Fibroblast of mammary gland (primary cell): Measurements from ENCODE around the gene GPATCH3.
"Not testable (repeated sequence)": the region's sequence is repeated elsewhere in the genome, so short reads cannot be mapped to it uniquely, and the experiment has no call there.

Experiments used
- DNase-seq: peaks from one replicate; pipeline ENCODE4 v3.0.0-alpha.2; 2010; ENCODE audit warnings: low read depth
- H3K4me3 ChIP-seq: 2 replicates; pipeline ENCODE4 v1.5.1; 2011; ENCODE audit warnings: low read depth, mild to moderate bottlenecking, low read length, moderate library complexity; ENCODE audit not compliant: control insufficient read depth
- TF ChIP-seq, protein P1 (sequence below): conservative IDR thresholded peaks from 2 replicates; pipeline ENCODE4 v1.5.1; 2011; ENCODE audit warnings: low read depth, low read length, inconsistent platforms; ENCODE audit not compliant: control insufficient read depth, insufficient read depth

GPATCH3 gene

GRCh38 chr1:26853600-26853999, 46.7 kb downstream of the GPATCH3 start:
- TF ChIP-seq, protein P1, sequence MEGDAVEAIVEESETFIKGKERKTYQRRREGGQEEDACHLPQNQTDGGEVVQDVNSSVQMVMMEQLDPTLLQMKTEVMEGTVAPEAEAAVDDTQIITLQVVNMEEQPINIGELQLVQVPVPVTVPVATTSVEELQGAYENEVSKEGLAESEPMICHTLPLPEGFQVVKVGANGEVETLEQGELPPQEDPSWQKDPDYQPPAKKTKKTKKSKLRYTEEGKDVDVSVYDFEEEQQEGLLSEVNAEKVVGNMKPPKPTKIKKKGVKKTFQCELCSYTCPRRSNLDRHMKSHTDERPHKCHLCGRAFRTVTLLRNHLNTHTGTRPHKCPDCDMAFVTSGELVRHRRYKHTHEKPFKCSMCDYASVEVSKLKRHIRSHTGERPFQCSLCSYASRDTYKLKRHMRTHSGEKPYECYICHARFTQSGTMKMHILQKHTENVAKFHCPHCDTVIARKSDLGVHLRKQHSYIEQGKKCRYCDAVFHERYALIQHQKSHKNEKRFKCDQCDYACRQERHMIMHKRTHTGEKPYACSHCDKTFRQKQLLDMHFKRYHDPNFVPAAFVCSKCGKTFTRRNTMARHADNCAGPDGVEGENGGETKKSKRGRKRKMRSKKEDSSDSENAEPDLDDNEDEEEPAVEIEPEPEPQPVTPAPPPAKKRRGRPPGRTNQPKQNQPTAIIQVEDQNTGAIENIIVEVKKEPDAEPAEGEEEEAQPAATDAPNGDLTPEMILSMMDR: no peak

DNA sequence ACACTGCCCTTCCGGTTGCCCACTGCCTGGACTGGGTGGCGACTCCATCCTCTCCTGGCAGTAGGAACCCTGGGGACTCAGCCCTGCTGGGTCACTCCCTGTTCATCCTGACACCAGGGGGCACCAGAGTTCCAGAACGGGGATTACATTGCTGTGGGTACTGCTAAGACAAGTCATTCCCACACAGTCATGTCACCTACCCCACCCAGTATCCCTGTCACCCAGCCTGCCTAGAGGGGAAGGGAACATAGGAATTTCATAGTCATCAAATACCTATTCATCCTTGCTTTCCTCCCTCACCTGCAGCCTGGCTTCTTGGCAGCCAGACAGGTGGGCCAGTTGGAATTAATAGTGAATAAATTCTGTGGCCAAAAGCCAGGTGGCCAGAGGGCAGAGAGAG, 47.1 kb downstream of the GPATCH3 start:
- TF ChIP-seq, protein P1: peak; percentile 90
- DNase-seq: peak; percentile 83
- H3K4me3 ChIP-seq: no peak overlapping the region

More at GRCh38 chr1:26853600-26853999, 46.7 kb downstream of the GPATCH3 start:
- no peak overlapping the region for H3K4me3 ChIP-seq
- DNase-seq: no peak

GRCh38 chr1:26852701-26853100, 47.6 kb downstream of the GPATCH3 start:
- no peak for DNase-seq
- H3K4me3 ChIP-seq: no peak overlapping the region
- TF ChIP-seq, protein P1: no peak

- TF ChIP-seq, protein P1: peak; percentile 3
- DNase-seq: no peak
- H3K4me3 ChIP-seq: no peak overlapping the region
Observed at GRCh38 chr1:26851106-26851684, 49.1 kb downstream of the GPATCH3 start.

GRCh38 chr1:26848941-26849774, 51.1 kb downstream of the GPATCH3 start:
- no peak overlapping the region for H3K4me3 ChIP-seq
- TF ChIP-seq, protein P1: no peak
- DNase-seq: peak; percentile 94

- DNase-seq: no peak
- TF ChIP-seq, protein P1: no peak
- no peak overlapping the region for H3K4me3 ChIP-seq
Observed at GRCh38 chr1:26848499-26848898, 51.8 kb downstream of the GPATCH3 start.

GRCh38 chr1:26847826-26848225, 52.4 kb downstream of the GPATCH3 start:
- DNase-seq, H3K4me3 ChIP-seq: not testable (repeated sequence)
